Hypothalamus (tissue), 51 donors: ENCODE measurements around the gene DHX29.
A peak's percentile ranks its signal among the peaks of the same experiment; 100 is the strongest.
"Not testable (repeated sequence)": the region's sequence is repeated elsewhere in the genome, so short reads cannot be mapped to it uniquely, and the experiment has no call there.

Experiments used
- DNase-seq, 51 donors: peaks; one replicate each; lab custom pipeline; 2025; lab: John Stamatoyannopoulos, UW

Gene DHX29

DNA sequence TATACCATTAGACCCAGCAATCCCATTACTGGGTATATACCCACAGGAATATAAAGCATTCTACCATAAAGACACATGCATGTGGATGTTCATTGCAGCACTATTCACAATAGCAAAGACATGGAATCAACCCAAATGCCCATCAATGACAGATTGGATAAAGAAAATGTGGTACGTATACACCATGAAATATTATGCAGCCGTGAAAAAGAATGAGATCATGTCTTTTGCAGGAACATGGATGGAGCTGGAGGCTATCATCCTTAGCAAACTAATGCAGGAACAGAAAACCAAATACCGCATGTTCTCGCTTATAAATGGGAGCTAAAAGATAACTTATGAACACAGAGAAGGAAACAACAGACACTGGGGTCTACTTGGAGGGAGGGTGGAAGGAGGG is 10.7 kb upstream of the DHX29 start:
- DNase-seq: not testable (repeated sequence)

DNA sequence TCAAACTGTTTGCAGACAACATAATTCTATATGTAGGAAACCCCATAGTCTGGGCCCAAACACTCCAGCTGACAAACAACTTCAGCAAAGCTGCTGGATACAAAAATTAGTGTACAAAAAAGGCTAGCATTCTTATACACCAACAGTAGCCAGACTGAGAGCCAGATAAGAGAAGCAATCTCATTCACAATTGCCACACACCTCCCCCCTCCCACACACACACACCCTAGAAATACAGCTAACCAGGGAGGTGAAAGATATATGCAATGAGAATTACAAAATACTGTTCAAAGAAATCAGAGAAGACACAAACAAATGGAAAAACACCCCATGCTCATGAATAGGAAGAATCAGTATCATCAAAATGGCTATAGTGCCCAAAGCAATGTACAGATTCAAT is 9.3 kb upstream of the DHX29 start:
- no peak for DNase-seq

DNA sequence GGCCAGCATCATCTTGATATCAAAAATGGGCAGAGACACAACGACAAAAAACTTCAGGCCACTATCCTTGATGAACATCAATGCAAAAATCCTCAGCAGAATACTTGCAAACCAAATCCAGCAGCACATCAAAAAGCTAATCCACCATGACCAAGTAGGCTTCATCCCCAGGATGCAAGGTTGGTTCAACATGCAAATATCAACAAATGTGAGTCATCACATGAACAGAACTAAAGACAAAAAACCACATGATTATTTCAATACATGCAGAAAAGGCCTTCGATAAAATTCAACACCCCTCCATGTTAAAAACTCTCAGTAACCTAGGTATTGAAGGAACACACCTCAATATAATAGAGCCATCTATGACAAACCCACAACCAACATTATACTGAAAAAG is 8.8 kb upstream of the DHX29 start:
- DNase-seq: no peak

DNA sequence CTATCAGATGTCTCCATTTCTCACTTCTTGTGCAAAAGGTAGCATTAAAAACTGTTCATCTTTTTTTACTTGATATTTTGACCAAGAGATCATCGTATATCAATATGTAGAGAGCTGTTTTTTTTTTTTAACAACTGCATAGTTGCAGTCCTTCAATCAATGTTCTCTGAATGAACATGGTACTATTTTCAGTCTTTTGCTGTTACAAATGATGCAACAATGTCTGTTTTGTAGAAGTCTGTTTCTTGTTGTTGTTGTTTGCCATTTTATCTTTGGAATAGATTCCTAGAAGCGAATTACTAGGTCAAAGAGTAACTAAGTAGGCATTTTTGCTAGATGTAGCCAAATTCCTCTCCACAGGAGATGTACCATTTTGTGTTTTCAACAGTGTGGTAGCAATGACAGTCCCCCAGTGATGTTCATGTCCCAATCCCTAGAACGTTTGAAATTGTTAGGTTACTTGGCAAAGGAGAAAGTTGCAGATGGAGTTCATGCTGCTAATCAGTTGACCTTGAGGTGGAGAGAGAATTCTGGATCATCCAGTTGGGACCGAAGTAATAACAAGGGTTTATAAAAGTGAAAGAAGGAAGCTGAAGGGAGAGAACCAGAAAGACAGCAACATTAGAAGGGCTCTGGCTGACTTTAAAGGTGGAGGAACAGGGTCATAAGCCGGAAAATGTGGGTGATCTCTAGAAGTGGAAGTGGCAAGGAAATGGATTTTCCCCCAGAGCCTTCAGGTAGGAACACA is 6.5 kb upstream of the DHX29 start:
- DNase-seq: no peak

DNA sequence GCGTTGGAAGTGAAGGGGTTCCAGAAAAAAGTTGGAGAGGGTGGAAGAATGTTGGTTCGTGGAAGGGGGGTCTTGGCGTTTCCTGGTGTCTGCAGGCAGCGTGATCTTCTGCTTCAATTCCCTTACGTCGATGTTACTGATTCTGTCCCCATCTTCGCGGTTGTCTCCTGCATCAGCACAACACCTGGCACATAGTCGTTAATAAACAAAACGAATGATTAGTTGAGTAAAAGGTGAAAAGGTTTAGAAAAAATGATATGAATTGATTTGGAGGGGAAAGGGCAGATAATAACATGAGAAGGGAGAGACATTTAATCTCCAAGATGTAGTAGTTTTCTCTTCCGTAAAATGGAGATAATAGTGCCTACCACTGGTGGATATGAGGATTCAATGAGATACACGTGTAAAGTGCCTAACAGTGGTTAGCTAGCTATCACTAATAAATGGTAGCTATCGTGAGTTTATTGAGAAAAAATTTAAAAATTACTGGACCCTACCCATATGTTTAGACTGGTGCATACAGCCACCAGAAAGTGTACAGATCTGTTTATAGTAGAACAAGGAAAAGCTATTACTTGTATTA is 851 bp upstream of the DHX29 start:
- DNase-seq: peak in 2 of 51 donors; percentile 19 to 50

DNA sequence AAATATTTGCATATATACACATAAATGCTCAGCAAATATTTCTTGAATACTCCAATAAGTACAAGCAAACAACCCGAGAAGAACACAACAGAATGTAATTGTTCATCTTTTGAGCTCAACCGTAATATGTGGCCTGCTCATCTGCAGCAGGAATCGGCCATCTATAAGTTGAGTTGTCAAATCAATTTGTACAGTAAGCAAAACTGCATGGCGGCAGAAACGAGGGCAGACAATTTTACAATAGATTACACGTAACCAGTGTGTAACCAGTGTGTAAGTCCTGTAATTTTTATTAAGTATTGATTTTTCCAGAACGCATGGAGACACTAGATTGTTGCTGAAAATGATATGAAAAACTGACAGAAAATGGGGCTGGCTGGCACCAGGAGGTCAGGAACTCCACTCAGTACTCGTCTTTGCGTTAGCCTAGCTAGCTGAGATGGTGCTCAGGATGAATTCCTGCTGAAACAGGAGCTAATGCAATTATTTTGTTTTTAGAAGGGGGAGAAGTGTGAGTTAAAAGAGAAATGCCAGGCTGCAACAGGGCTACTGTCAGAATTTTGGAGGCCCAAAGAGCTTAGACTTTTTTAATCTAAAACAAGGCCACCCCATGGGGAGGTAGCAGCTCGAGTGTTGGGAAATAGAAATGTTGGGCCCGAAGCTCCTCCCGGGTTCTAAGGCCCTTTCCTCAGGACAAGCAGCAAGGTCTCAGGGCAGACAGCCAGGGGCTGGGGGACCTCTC is 682 bp downstream of the DHX29 start:
- peak in 3 of 51 donors; percentile 20 to 38 (median 32) for DNase-seq

DNA sequence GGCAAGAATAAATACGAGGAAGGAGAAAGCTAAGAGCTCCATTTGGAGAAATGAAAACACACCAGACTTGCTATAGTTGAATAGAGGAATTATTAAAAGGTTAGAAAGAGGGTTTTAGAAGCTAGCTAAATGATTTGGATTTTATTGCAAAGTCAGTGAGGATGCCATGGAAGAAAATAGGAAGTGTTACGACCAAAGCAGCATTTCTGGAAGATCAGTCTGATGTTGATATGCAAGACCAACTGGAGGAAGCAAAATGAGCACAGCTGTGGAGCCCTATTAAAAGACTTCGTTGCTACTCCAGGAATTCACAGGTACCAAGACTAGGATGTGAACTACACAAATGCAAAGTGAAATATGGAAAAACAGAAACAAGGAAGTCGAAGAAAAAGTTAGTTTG is 2.1 kb downstream of the DHX29 start:
- DNase-seq: no peak

DNA sequence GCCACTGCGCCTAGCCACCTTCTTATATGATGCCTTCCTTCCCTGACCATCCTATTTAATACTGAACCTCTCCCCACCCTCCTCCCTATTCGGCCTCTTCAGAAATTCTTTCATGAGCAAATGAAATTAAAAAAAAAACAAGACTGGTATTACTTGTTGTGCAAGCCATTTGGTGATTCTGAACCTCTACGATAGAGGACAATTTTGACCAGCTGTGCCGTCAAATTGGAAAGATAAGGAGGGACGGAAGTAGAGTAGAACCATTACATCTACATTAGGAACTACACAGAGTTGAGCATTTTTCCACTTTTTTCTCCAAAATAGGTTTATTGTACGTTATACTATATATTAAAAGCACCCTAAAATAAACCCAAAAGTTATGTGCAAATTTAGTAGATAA is 2.9 kb downstream of the DHX29 start:
- no peak for DNase-seq

DNA sequence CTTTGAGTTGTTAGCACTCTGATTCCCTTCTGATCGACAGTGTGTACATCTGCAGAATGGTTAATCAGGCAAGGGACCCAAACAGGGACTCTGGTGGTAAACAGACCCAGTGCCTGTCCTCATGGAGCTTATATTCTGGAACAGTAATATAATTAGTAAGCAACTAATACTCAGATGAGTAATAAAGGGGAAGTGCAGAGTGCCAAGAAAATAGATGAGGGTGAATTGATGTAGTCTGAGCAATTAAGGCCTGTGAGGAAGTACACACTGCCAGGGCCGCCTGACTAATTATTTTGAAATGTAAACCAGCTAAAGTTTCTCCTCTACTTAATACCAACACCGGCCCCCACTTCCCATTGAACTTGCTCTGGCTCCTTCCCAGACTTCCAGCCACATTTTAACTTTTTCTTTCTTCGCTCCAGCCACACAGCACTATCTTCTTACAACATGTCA is 4.2 kb downstream of the DHX29 start:
- no peak for DNase-seq

DNA sequence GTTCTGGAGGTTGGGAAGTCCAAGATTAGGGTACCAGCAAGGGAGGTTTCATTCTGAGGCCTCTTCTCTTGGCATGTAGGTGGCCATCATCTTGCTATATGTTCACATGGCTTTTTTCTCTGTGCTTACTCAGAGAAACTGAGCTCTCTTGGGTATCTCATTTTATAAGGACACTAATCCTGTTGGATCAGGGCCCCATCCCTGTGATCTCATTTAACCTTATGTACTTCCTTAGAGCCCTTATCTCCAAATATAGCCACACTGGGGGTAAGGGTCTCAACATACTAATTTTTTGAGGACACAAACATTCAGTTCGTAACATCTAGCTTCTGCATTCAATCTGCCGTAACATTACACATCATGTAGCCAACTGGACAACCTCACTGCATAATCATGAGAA is 6.6 kb downstream of the DHX29 start:
- DNase-seq: no peak

DNA sequence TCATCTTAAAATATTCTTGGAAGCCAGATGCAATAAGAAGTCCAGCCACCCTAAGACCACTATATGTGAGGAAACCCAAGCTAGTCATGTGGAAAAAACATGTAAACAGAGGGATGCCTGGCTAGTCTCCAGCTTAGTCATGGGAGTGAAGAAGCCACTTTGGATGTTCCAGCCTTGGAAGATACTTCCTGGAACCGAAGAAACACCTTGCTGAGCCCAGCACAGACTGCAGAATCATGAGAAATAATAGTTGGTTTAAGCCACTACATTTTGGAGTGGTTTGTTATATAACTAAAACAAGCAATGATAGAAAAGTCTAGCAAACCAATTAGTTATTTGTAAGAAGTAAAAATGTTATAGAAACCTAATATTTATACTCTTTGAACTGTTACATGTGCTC is 12.6 kb downstream of the DHX29 start:
- no peak for DNase-seq

DNA sequence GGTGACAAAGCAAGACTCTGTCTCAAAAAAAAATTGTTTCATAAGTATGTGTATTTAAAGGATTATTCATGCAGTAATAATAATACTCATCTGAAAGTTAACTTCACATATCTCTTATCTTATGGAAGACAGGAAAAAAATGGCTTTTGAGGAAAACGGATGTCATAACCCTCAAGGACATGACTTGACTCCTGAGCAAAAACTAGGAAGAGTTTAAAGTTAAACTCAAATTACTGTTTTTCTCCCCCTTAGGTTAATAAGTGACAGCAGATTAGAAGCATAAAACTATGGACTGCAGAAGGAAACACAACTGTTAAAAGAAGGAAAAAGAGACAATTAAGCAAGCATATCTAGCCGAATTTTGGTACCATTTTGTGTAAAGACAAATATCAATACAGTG is 16.5 kb downstream of the DHX29 start:
- no peak for DNase-seq

DNA sequence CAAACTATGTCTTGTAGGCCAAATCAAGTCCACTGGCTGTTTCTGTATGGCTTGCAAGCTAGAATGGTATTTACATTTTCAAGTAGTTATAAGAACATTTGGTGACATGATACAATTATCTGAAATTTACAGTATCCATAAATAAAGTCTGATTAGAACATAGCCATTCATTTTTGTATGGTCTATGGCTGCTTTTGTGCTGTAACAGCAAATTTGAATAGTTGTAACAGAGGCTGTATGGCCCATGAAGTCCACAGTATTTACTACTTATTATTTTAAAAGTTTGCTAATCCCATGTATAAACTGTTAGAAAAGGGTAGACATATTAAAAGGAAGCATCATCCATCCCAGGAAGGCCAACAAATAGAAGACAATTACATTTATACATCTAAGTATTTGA is 17.7 kb downstream of the DHX29 start:
- DNase-seq: no peak

DNA sequence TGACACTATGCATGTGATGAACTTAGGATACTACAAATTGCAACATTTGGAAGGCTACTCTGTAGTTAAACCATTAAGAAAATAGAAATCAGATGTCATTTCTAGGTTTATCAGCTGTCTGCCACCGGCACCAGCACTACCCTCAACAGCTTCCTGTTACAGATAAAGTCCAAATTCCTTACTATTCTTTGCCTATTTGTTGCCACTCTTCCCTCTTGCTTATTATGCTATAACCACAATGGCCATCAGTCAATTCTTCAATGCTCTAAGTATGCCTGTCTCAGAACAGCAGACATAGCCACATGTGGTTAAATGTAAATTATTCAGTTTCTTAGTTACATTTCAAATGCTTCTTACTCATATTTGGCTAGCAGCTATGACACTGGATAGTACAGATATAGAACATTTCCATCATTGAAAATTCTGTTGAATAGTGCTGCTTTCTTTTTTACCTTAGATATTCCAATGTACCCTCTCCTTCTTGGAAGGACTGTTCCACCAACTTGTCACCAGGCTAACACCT is 21.0 kb downstream of the DHX29 start:
- DNase-seq: no peak

DNA sequence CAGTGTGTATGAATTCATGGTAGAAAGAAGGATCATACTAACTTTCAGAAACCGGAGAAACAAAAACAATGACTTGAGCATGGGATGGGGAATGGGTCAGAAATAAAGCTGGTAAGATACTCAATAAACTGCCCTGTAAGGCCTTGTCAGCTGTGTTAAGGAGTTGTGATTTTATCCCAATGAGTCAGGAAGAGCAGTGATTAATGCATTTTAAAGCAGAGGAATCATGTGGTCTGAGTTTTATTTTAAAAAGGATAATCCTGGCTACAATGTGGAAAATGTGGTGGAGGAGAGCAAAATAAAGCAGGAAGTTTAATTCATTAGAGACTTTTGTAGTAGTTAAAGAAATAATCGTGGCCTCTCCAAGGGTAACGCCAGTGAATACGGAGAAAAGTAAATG is 28.7 kb downstream of the DHX29 start:
- no peak for DNase-seq

DNA sequence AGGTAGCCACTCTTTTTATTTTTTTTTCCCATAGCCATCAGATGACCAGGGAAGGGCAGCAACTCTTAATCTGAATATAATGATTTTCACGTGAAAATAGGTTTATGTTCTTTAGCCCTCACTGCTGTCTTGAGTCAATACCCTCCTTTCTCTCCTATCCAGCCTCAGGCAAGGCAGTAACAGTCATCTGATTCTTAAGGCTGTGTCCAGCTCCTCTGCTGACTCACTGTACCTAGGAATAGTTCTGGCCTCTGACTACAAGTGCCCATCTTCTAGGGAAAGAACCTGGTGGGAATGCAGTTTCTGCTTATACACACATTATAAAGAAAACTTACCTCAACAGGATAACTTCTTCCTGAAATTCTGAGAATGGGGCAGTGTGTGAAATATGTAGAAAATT is 30.7 kb downstream of the DHX29 start:
- DNase-seq: no peak

DNA sequence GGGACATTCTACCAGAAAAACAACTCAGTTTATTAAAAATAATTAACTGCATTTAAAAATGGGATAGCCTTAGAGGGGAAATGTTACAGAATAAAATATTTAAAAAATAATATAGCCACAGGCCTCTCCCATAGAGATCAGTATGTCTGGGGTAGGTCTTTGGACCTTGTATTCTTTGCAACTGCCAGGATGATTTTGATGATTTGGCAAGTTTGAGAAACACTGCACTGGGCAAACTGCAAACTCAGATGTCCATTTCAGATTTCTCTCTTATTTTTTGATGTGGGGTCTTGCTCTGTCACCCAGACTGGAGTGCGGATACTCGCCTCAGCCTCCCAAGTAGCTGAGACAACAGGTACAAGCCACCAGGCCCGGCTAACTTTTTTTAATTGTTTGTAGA is 49.2 kb downstream of the DHX29 start:
- DNase-seq: no peak

DNA sequence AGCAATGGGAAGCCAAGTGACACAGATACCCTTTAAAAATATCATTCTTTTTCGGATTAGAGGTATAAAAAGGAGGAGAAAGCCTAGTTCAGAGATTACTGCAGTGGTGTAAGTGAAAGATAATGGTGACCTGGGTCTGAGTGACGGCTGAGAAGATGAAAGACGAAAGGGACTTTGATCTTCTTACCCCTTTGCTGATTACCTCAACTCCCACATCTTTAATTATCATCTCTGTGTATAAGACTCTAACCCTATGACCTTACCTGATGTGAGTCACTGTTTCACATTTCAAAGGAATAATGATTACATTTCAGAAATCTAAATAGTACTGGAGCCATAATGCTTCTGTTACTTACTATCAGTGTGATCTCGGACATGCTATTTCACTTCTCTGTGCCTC is 52.7 kb downstream of the DHX29 start:
- DNase-seq: no peak

DNA sequence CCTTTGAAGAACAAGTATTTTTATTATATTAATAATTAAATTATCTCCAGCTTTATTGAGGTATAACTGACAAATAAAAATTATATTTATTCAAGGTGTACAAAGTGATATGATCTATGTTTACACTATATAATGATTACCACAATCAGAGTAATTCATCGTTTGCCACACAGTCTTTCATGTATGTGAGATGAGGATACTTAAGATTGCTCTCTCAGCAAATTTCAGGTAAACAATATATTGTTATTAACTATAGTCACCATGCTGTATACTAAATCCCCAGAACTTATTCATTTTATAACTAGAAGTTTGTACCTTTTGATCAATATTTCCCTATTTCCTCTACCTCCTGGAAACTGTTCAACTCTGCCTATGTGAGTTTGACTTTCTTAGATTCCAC is 57.4 kb downstream of the DHX29 start:
- DNase-seq: no peak

DNA sequence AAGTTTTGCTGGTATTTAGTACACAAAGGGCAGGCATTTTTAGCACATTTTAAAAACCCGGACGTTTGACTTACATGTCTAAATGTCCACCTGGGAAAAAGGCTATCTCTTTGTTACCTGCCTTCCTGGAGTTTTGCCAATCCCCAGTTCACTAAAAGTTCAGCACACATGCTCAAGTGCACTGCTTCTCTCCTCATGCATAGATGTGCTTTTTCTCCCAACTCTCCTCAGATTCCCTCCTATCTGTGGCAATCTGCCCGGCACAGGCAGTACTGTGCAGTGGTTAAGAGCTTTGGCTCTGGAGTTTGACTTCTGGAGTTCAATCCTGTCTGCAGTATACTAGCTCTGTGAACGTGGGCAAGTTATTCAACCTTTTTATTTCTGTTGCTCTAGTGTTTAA is 65.7 kb downstream of the DHX29 start:
- no peak for DNase-seq

DNA sequence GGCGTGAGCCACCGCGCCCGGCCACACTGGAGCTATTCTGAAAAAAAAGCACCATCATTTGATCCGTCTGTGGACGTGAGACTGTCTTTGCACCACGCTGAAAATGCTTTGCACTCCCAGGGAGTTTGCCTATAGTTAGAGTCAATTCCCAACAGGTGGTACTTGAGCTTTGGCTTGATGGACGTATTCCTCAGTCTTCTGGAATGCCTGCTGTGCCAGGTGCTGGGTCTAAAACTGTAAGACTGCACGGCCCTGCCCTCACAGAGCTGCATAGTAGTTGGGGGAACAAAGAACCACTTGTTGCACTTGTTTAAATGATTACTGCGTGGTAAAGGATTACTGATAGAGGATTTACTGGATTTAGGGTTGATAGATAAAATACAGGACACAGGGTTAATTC is 70.7 kb downstream of the DHX29 start:
- no peak for DNase-seq
